HG02981 (cell line): ENCODE results near the gene TCEAL3.
"Not testable (repeated sequence)": the region's sequence is repeated elsewhere in the genome, so short reads cannot be mapped to it uniquely, and the experiment has no call there.

Experiments used
- ATAC-seq: cut with Tn5 transposase; IDR thresholded peaks from one replicate; pipeline ENCODE4 v1.9.1; 2021; ENCODE audit warnings: mild to moderate bottlenecking, moderate library complexity; ENCODE audit not compliant: unreplicated experiment

TCEAL3 gene, protein sequence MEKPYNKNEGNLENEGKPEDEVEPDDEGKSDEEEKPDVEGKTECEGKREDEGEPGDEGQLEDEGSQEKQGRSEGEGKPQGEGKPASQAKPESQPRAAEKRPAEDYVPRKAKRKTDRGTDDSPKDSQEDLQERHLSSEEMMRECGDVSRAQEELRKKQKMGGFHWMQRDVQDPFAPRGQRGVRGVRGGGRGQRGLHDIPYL

DNA sequence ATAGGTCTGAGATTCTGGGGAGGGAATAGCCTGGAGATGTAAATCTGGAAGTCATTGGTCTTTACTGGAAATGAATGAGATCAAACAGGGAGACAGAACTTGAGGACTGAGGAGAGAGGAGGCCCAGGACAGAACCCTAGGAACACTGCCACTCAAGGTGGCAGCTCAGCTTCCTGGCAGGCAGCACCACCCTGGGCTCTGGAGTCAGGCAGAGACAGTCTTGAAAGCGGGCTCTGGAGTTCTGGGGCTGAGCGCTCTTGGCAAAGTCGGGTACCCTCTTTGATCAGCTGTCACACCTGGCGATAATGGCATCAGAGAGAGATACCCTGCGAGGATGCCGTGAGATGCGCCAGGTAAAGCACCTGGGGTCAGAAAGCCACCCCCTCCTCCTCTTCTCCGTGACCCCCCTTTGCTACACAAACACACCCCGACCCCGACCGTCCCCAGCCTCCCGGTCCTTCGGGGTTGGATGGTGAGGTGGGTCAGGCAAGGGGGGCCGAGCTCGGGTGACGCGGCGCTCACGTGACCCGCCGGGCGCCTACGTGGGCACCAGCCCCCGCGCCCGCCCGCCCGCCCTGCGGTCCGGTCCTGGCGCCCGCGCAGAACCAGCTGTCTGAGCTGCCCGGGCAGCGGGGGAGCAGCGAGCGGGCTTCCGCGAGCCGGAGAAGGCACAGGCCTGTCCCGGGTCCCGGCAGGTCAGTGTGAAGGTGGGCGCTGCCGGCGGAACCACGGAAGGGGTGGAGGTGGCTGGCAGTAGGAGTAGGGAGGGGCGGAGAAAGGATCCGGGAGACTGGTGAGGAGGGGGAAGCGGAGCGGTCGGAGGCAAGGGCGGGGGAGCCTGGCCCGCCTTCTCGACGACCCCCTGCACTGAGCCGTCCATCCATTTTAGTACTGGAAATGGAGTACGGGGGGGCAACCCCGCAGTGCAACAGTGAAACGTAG, at the start of gene TCEAL3:
Gene TCEAL3, plus strand, starts transcription at position 600 of the 942 bp plus-strand sequence. CDS start 1,102 bp downstream, outside the sequence.
- ATAC-seq: peak; percentile 69

GRCh38 chrX:103560256-103560655, 47.5 kb upstream of the TCEAL3 start:
- no peak for ATAC-seq

DNA sequence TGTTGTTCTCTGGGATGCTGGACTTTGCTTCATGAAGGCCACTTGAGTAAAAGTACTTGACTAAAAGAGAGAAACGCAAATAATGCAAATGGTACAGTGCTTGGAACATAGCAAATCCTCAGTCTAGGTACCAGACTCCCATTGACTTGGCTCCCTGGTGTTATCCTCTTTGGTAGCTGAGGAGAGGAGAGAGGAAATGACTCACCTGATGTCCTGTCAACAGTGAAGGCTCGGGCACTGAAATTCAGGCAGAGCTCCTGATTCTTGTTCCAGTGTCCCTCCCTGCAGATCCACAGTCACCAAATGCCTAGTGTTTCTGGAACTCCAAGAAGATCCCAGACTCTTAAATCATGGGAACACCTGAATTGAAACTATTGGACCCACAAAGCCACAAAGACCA, 45.0 kb upstream of the TCEAL3 start:
- ATAC-seq: no peak

GRCh38 chrX:103565197-103565596, 42.6 kb upstream of the TCEAL3 start:
- peak; percentile 61 for ATAC-seq

DNA sequence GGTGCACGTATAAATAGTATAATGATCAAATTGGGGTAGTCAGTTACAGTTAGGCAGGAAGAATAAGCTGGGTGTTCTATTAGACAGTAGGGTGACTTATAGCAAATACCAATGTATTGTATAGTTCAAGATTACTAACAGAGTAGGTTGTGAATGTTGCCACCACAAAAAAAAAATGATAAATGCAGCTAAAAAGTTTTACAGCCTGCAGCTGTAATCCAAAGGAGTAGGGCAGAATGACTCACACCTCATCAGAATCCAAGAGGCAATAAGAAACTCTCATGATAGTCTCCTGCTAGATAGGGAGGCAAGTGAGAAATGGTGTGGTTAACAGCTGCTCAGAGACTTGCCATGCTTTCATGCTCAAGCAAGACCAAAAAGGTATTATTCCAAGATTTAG, 42.0 kb upstream of the TCEAL3 start:
- ATAC-seq: peak; percentile 29

DNA sequence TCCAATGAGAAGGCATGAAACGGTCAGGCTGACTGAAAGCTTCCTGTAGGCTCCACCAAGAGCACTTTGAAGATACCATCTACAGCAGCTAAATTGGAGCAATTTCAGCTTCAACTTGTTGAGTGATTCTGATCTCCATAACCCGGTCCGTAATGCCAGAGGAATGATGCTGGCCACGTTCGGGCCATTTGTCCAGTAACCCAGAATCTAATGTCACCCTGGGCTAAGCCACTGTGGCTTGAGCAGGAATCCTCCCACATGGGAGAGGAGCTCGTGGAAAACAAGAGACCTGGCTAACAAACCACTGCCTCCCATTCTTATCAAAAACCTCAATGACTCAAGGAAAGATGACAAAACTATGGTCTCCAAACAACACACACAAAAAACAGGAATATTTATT, 36.6 kb upstream of the TCEAL3 start:
- no peak for ATAC-seq

DNA sequence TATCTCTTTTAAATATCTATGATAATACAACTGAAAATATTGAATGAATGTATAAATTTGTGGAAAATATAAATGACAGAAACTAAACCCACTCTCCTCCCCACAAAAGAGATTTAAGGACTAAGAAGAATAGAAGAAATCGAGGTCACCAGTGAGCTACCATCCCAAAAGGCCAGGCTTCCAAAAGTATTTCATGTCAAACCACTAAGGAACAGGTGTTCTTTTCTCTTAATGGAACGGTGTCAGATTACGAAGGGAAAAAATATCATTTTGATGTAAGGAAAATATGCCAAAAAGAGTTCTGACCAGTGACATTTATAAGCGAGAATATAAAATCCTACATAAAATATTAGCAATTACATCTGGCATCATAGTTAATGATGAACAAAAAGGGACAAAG, 36.0 kb upstream of the TCEAL3 start:
- ATAC-seq: no peak

- no peak for ATAC-seq
Measured at GRCh38 chrX:103573202-103573601, 34.6 kb upstream of the TCEAL3 start.

DNA sequence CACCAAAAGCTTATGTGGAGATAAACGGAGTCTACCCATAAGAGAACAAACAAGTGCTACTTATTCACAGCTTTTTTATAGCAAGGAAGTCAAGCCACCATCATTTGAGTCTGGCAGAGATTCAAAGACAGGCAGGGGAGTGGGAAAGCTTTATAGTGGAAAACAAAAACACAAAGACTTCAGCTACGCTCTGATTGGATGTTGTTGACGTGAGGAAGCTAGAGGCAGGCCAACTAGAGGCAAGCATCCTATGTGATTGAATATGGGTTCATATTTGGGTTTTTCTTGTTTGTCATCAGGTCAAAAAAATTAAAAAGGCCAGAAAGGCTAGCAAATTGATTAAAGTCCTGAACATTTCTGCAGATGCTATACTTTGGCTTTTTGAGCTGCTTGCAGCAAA, 23.2 kb upstream of the TCEAL3 start:
- no peak for ATAC-seq

DNA sequence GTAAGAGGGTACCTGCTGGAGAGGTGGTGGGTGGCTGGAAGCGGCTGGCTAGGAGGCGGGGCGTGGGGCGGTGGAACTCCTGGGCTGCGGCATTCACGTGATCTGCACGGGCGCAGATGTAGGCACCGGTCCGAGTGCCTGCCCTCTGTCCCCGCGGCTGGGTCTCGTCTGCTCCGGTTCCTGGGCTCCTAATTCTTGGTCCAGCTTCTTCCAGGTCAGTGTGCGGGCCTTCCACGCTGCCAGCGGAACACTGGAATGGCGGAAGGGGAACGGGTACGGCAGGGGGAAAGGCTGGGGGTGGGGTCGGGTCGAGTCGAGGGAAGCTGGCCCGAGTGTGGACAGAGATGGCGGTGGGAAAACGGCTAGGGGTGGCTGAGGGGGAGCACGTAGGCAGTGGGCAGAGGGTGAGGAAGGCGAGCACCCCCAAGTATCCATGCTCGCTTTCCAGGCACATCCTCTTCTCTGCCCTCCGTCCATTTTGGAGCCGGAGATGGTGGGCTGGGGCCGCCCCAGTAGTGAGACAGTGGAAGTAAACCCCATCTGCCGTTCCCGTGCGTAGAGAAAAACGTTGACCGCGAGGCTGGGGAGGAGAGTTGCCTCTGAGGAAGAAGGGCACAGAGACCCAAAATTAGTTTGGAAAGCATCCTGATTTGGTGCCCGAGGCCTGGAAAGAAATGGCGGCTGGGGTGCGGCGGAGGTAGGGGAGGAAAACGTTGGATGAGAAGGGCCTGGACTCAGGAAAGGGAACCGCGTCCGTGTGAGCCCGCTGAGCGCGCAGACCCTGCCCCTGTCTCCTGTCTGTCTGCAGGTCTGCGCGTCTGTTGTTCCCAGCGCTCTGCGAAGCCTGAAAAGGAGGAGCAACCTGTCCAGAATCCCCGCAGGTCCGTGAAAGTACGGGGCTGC, 22.1 kb upstream of the TCEAL3 start, which contains the start of gene TCEAL4:
Gene TCEAL4, plus strand, starts transcription at position 105 of the 903 bp plus-strand sequence. CDS start 1,161 bp downstream, outside the sequence.
- peak; percentile 89 for ATAC-seq

- ATAC-seq: peak; percentile 26
Measured at GRCh38 chrX:103586314-103586646, 21.5 kb upstream of the TCEAL3 start.

DNA sequence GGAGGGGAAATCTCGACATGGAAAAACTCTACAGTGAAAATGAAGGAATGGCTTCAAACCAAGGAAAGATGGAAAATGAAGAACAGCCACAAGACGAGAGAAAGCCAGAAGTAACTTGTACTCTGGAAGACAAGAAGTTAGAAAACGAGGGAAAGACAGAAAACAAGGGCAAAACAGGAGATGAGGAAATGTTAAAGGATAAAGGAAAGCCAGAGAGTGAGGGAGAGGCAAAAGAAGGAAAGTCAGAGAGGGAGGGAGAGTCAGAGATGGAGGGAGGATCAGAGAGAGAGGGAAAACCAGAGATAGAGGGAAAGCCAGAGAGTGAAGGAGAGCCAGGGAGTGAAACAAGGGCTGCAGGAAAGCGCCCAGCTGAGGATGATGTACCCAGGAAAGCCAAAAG, 21.1 kb upstream of the TCEAL3 start:
- ATAC-seq: no peak

GRCh38 chrX:103592295-103592694, 15.5 kb upstream of the TCEAL3 start:
- not testable (repeated sequence) for ATAC-seq

GRCh38 chrX:103595202-103595601, 12.6 kb upstream of the TCEAL3 start:
- not testable (repeated sequence) for ATAC-seq

- peak; percentile 27 for ATAC-seq
Measured at GRCh38 chrX:103608306-103608963, 672 bp downstream of the TCEAL3 start.

DNA sequence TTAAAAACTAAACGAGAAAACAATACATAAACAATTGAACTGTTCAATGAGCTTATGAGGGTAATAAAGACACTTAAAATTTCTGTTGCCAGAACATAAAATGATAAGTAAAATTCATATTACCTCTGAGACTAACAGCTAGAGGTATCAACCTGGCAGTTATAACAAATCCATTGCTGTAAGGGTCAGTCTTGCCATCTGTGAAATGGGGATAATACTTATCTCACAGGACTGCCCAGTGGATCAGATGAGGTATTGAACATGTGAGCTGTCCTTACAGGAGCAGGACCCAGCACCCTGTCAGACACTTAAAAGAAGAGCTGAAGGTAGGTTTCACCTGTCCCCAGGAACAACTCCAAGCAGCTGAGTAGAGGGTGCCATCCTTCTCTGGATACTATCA, 2.5 kb downstream of the TCEAL3 start:
- no peak for ATAC-seq

DNA sequence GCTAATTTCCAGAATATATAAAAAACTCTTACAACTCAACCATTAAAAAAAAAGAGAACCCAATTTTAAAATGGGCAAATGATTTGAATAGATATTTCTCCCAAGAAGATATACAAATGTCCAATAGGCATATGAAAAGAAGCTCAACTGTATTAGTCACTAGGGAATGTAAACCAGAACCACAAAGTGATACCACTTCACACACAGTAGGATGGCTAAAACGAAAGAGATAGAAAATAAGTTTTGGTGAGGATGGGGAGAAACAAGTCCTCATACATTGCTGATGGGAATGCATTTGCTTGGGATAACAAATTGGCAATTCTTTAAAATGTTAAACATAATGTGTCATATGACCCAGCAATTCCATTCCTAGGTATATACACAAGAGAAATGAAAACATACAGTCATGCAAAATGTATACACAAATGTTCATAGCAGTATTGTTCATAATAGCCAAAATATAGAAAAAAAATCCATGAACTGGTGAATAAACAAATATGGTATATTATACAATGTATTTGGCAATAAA, 5.7 kb downstream of the TCEAL3 start:
- no peak for ATAC-seq

DNA sequence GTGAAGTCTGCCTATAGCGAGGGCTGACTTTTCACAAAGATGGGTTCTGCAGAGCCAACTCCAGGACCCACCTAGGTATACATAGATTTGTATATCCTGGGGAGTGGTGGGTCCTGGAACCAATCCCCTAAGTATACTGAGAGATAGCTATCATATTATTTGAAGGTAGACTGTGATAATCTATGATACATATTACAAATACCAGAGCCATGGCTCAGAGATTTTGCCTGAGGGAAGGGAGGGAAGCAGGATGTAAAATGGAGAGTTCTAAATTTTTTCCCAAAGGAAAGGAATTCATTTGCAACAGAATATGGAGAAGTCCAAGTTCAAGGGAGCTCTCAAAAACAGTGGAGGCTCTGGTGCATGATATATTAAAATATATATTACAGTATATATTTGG, 7.2 kb downstream of the TCEAL3 start:
- ATAC-seq: no peak

DNA sequence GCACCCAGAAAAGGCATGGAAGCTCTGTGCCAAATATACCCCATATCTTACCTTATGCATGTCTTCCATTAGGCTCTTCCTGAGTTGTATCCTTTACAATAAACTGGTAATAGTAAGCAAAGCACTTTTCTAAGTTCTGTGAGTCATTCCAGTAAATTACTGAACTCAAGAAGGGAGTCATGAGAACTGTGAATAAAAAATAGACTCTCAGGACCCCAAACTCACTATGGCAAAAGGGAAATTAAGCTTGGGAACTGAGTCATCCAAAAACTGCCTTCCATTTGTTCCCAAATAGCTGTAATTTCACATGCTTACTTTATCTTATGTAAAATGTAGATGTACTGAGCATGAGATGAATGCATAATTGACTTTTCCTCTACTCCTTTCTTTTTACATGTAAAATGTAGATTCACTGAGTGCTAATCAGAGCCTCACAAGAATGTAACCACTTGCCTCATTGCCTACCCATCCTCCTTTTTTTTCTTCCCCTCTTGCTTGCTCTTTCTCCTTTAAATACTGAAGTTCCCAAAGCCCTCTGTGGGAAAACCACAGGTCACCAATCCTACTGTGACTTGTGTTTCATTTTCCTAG, 8.1 kb downstream of the TCEAL3 start:
- ATAC-seq: no peak

GRCh38 chrX:103616676-103617186, 9.0 kb downstream of the TCEAL3 start:
- ATAC-seq: no peak
